A673 (cell line): ENCODE data around the gene MAT2A.

Experiments used
- EZH2 ChIP-seq: fragments of 200-600 bp; sonication (generic); IDR thresholded peaks from 2 replicates; pipeline ENCODE4 v1.6.1; 2017; ENCODE audit warnings: borderline replicate concordance, low read depth, mild to moderate bottlenecking, mixed read lengths, antibody characterized with exemption, low read length; ENCODE audit not compliant: poor library complexity, severe bottlenecking
- TF ChIP-seq, protein P1 (sequence below): fragments of 300-800, 200-600 bp; sonication (generic); conservative IDR thresholded peaks from 2 replicates; pipeline ENCODE4 v1.5.1; 2017; ENCODE audit warnings: low read depth, mild to moderate bottlenecking, antibody characterized with exemption, low read length, moderate library complexity, mixed read lengths

- TF ChIP-seq, protein P1, sequence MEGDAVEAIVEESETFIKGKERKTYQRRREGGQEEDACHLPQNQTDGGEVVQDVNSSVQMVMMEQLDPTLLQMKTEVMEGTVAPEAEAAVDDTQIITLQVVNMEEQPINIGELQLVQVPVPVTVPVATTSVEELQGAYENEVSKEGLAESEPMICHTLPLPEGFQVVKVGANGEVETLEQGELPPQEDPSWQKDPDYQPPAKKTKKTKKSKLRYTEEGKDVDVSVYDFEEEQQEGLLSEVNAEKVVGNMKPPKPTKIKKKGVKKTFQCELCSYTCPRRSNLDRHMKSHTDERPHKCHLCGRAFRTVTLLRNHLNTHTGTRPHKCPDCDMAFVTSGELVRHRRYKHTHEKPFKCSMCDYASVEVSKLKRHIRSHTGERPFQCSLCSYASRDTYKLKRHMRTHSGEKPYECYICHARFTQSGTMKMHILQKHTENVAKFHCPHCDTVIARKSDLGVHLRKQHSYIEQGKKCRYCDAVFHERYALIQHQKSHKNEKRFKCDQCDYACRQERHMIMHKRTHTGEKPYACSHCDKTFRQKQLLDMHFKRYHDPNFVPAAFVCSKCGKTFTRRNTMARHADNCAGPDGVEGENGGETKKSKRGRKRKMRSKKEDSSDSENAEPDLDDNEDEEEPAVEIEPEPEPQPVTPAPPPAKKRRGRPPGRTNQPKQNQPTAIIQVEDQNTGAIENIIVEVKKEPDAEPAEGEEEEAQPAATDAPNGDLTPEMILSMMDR: no peak
- TF ChIP-seq EZH2: no peak
Measured at GRCh38 chr2:85511008-85511811, 27.8 kb upstream of the MAT2A start.
